Neural cell (in vitro differentiated cells): ENCODE results near the gene TEX261. TPM values are rescaled to one million over a fixed set of nuclear protein-coding genes. Genes with fewer than 3 reads are reported as not detected.

Experiments used
- H2AFZ ChIP-seq: fragments of 200-600, 300-800 bp; sonication (generic), shearing (Covaris generic); 2 replicates; pipeline ENCODE4 v1.6.0; 2014; ENCODE audit warnings: low read depth, mild to moderate bottlenecking, antibody characterized with exemption, low read length, moderate library complexity
- H3F3A ChIP-seq: fragments of 200-600 bp; shearing (Covaris generic); 2 replicates; pipeline ENCODE4 v1.6.1; 2016; ENCODE audit warnings: mild to moderate bottlenecking, moderate library complexity, mixed read lengths, antibody characterized with exemption, low read length; ENCODE audit not compliant: insufficient read depth, poor library complexity, severe bottlenecking
- H3K27ac ChIP-seq: fragments of 200-600, 300-800 bp; sonication (generic), shearing (Covaris generic); 2 replicates; pipeline ENCODE4 v1.5.1; 2014; ENCODE audit warnings: mild to moderate bottlenecking, low read length, moderate library complexity
- H3K27me3 ChIP-seq: fragments of 300-800, 200-600 bp; sonication (generic), shearing (Covaris generic); 2 replicates; pipeline ENCODE4 v1.6.0; 2014; ENCODE audit warnings: mild to moderate bottlenecking, low read depth, low read length, moderate library complexity; ENCODE audit not compliant: insufficient read depth
- H3K36me3 ChIP-seq: fragments of 300-800, 200-600 bp; sonication (generic), shearing (Covaris generic); 2 replicates; pipeline ENCODE4 v1.5.1; 2014; ENCODE audit warnings: mild to moderate bottlenecking, antibody characterized with exemption, low read length, moderate library complexity; ENCODE audit not compliant: insufficient read depth
- H3K4me2 ChIP-seq: fragments of 300-800, 200-600 bp; sonication (generic), shearing (Covaris generic); 2 replicates; pipeline ENCODE4 v1.6.0; 2014; ENCODE audit warnings: mild to moderate bottlenecking, low read length
- H3K4me3 ChIP-seq: fragments of 300-800, 200-600 bp; sonication (generic), shearing (Covaris generic); 2 replicates; pipeline ENCODE4 v1.5.1; 2014; ENCODE audit warnings: mild to moderate bottlenecking, low read length, moderate library complexity
- H3K79me2 ChIP-seq: fragments of 200-600 bp; shearing (Covaris generic); replicated peaks from 2 replicates; pipeline ENCODE4 v1.6.0; 2014; ENCODE audit warnings: mild to moderate bottlenecking, low read length, moderate library complexity; ENCODE audit not compliant: insufficient read depth
- H3K9ac ChIP-seq: fragments of 300-800, 200-600 bp; sonication (generic), shearing (Covaris generic); 2 replicates; pipeline ENCODE4 v1.6.1; 2016; ENCODE audit warnings: mild to moderate bottlenecking, low read length, mixed read lengths
- H3K9me2 ChIP-seq: fragments of 200-600 bp; shearing (Covaris generic); 2 replicates; pipeline ENCODE4 v1.6.1; 2016; ENCODE audit warnings: mild to moderate bottlenecking, low read length, mixed read lengths; ENCODE audit not compliant: insufficient read depth
- H3K9me3 ChIP-seq: fragments of 200-600, 300-800 bp; sonication (generic), shearing (Covaris generic); 2 replicates; pipeline ENCODE4 v1.6.1; 2016; ENCODE audit warnings: mild to moderate bottlenecking, mixed run types, low read length, moderate library complexity, mixed read lengths
- H4K20me1 ChIP-seq: fragments of 200-600 bp; shearing (Covaris generic); 2 replicates; pipeline ENCODE4 v1.6.1; 2016; ENCODE audit warnings: mild to moderate bottlenecking, mixed run types; ENCODE audit not compliant: insufficient read depth
- CTCF ChIP-seq: fragments of 450-650 bp; IDR thresholded peaks from 2 replicates; pipeline ENCODE4 v1.5.1; 2014; ENCODE audit warnings: antibody characterized with exemption, mild to moderate bottlenecking, moderate library complexity; ENCODE audit not compliant: poor library complexity, severe bottlenecking
- EP300 ChIP-seq: fragments of 450-650 bp; conservative IDR thresholded peaks from 2 replicates; pipeline ENCODE4 v1.6.1; 2014; ENCODE audit warnings: antibody characterized with exemption, mild to moderate bottlenecking, moderate library complexity; ENCODE audit not compliant: poor library complexity, severe bottlenecking
- EZH2 ChIP-seq: fragments of 200-600, 300-800 bp; shearing (Covaris generic), sonication (generic); IDR thresholded peaks from 2 replicates; pipeline ENCODE4 v1.6.1; 2014; ENCODE audit warnings: antibody characterized with exemption, low read length, borderline replicate concordance, mild to moderate bottlenecking; ENCODE audit not compliant: insufficient read depth, poor library complexity, severe bottlenecking
- MXI1 ChIP-seq: fragments of 450-650 bp; conservative IDR thresholded peaks from 2 replicates; pipeline ENCODE4 v1.6.1; 2014; ENCODE audit warnings: antibody characterized with exemption, mild to moderate bottlenecking; ENCODE audit not compliant: poor library complexity, severe bottlenecking
- POLR2AphosphoS5 ChIP-seq: IDR thresholded peaks from 2 replicates; pipeline ENCODE4 v1.6.1; 2012
- RAD21 ChIP-seq: fragments of 450-650 bp; conservative IDR thresholded peaks from 2 replicates; pipeline ENCODE4 v1.6.1; 2014; ENCODE audit warnings: antibody characterized with exemption, mild to moderate bottlenecking, moderate library complexity
- REST ChIP-seq: IDR thresholded peaks from 2 replicates; pipeline ENCODE4 v1.6.1; 2012; ENCODE audit warnings: borderline replicate concordance
- SMC3 ChIP-seq: fragments of 450-650 bp; conservative IDR thresholded peaks from 2 replicates; pipeline ENCODE4 v1.6.1; 2014; ENCODE audit warnings: antibody characterized with exemption, mild to moderate bottlenecking, moderate library complexity; ENCODE audit not compliant: poor library complexity
- TAF1 ChIP-seq: IDR thresholded peaks from 2 replicates; pipeline ENCODE4 v1.6.1; 2012; ENCODE audit warnings: low read depth
- polyA plus RNA-seq: library from polyadenylated mRNA; depleted of rRNA; stranded (reverse); fragments of >200 nt; gene quantifications from 2 replicates; pipeline ENCODE4 v1.2.3, GENCODE V29; 2014
- small RNA-seq, 3 experiments: library from RNA; depleted of rRNA; stranded (forward); fragments of <200 nt; gene quantifications; one replicate each; pipeline ENCODE3, GENCODE V24; 2012

The TEX261 gene
- polyA plus RNA-seq, 1 donor from 2014 or later, result 48.2 TPM

DNA sequence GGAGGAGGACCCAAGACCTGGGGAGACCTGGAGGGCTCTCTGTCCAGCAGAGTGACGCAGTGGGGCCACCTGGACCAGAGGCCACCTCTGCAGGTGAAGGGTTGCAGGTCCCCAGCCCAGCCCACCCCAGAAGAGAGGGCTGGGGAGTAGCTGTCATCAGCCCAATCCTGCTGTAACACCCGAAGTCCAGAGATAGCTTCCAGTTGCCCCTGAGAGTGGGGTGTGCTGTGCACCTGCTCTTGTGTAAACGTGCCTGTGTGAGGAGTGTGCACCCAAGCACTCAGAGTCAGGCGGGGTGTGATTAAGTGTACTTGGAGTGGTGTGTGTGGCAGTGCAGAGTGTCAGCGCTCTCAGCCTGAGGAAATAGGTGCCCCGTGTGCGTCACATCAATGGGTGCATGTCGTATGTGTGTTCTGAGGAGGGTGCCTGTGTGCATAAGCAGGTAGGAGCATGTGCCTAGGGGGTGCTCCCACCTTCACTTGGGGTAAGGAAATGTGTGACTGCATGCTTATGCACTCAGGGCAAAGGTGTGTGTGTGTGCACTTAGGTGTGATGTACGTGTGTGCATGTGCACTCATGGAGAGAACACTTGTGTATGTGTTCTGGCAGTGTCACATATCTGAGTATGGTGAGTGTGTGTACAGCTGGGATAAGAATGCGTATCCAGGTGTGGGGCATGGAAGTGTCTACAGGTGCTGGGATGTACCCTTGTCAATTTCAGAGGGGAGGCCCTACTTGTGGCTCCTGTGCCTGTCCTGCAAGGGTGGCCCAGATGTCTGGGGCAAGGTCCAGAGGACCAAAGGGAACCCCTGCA, 58.3 kb downstream of the TEX261 start:
- H3F3A ChIP-seq, result no peaks in the 10 kb centered on the region
- H3K36me3 ChIP-seq, result no peaks in the 10 kb centered on the region
- H4K20me1 ChIP-seq, result no peaks in the 10 kb centered on the region
- H3K9ac ChIP-seq, result no peak overlapping the region
- no peak overlapping the region for H2AFZ ChIP-seq
- H3K79me2 ChIP-seq, result no peaks in the 10 kb centered on the region
- H3K4me3 ChIP-seq, result no peak overlapping the region
- H3K27me3 ChIP-seq, result no peaks in the 10 kb centered on the region
- TF ChIP-seq EP300 (no peak), CTCF (no peak), RAD21 (no peak), POLR2AphosphoS5 (no peak), SMC3 (no peak), TAF1 (no peak), MXI1 (no peak), REST (no peak), EZH2 (no peak)
- no peak overlapping the region for H3K4me2 ChIP-seq
- no peaks in the 10 kb centered on the region for H3K9me2 ChIP-seq
- no peak overlapping the region for H3K27ac ChIP-seq
- no peaks in the 10 kb centered on the region for H3K9me3 ChIP-seq

Small RNA genes lying within 50 kb of the gene (small RNA-seq; reads per million reads assigned to genes)
- 0 reads per million in 3 experiments for gene RN7SL160P

Other genes with a start within 250 kb of the TEX261 start
- gene ADD2, start 226.7 kb downstream of the TEX261 start, polyA plus RNA-seq, result 52.5 and 73.6 TPM in 2 replicates
- not detected in 2 replicates for gene FIGLA, start 204.2 kb downstream of the TEX261 start, polyA plus RNA-seq
- not detected in 2 replicates for gene CLEC4F, start 174.3 kb downstream of the TEX261 start, polyA plus RNA-seq
- not detected in 2 replicates for gene CD207, start 159.1 kb downstream of the TEX261 start, polyA plus RNA-seq
- 0.66 and 0.74 TPM in 2 replicates for gene VAX2, start 94.3 kb downstream of the TEX261 start, polyA plus RNA-seq
- gene ATP6V1B1, start 59.0 kb downstream of the TEX261 start, polyA plus RNA-seq, result 0.12 and 0.42 TPM in 2 replicates
- not detected in 2 replicates for gene ANKRD53, start 16.2 kb downstream of the TEX261 start, polyA plus RNA-seq
- 123 and 180 TPM in 2 replicates for gene NAGK, start 73.8 kb upstream of the TEX261 start, polyA plus RNA-seq
- gene MCEE, start 135.4 kb upstream of the TEX261 start, polyA plus RNA-seq, result 25.9 and 28.3 TPM in 2 replicates
- gene MPHOSPH10, start 135.8 kb upstream of the TEX261 start, polyA plus RNA-seq, result 38.8 and 39.0 TPM in 2 replicates
- 13.3 and 14.4 TPM in 2 replicates for gene PAIP2B, start 232.2 kb upstream of the TEX261 start, polyA plus RNA-seq